Common myeloid progenitor, CD34-positive (primary cell): Measurements from ENCODE around the gene ANGPTL2.
"Not testable (repeated sequence)": the region's sequence is repeated elsewhere in the genome, so short reads cannot be mapped to it uniquely, and the experiment has no call there.

ENCODE experiments used
- CTCF ChIA-PET: fragments of 350-600 bp; sonication (Branson Sonifier 250); formaldehyde crosslinking; loops from one replicate; lab custom pipeline; 2021; ENCODE audit warnings: antibody characterized with exemption; lab: Charles Lee
- POLR2A ChIA-PET: fragments of 350-600 bp; sonication (Branson Sonifier 250); formaldehyde crosslinking; loops from one replicate; lab custom pipeline; 2021; ENCODE audit warnings: antibody characterized with exemption; lab: Charles Lee
- DNase-seq, 3 donors: peaks; one replicate each; pipeline versions ENCODE4 v3.0.0 to v3.0.0-alpha.2; 2013
- H3K27ac ChIP-seq, 2 experiments: 1 replicate in 1 of 2; 2 replicates in 1 of 2; pipeline ENCODE4 v1.7.0; 2013; ENCODE audit warnings: inconsistent platforms in 2 of 2, low read length in 2 of 2, mild to moderate bottlenecking in 2 of 2, low read depth in 1 of 2, moderate library complexity in 1 of 2; ENCODE audit not compliant: severe bottlenecking in 2 of 2, insufficient read depth in 1 of 2, poor library complexity in 1 of 2
- H3K27me3 ChIP-seq, 5 experiments: replicated peaks in 2 of 5; 1 replicate in 3 of 5; 2 replicates in 2 of 5; pipeline versions ENCODE4 v1.6.1 to v1.7.0; 2013; ENCODE audit warnings: low read length in 4 of 5, mild to moderate bottlenecking in 2 of 5, moderate library complexity in 2 of 5, inconsistent platforms in 1 of 5; ENCODE audit not compliant: insufficient read depth in 5 of 5, control insufficient read depth in 4 of 5
- H3K36me3 ChIP-seq, 4 experiments: 1 replicate in 2 of 4; 2 replicates in 2 of 4; pipeline versions ENCODE4 v1.6.1 to v1.7.0; 2013; ENCODE audit warnings: low read length in 3 of 4, control low read depth in 1 of 4, mild to moderate bottlenecking in 1 of 4; ENCODE audit not compliant: control insufficient read depth in 4 of 4, insufficient read depth in 4 of 4
- H3K4me1 ChIP-seq, 4 experiments: 1 replicate in 3 of 4; 2 replicates in 1 of 4; pipeline versions ENCODE4 v1.6.1 to v1.7.1; 2013; ENCODE audit warnings: low read length in 3 of 4, mild to moderate bottlenecking in 3 of 4, control low read depth in 1 of 4, inconsistent platforms in 1 of 4, moderate library complexity in 1 of 4; ENCODE audit not compliant: control insufficient read depth in 4 of 4, insufficient read depth in 4 of 4; ENCODE audit errors: control extremely low read depth in 1 of 4
- H3K4me3 ChIP-seq, 7 experiments: 1 replicate in 4 of 7; 2 replicates in 3 of 7; pipeline versions ENCODE4 v1.5.1 to v1.7.0; 2013; ENCODE audit warnings: mild to moderate bottlenecking in 7 of 7, low read length in 6 of 7, moderate library complexity in 6 of 7, inconsistent platforms in 2 of 7, low read depth in 2 of 7, control low read depth in 1 of 7; ENCODE audit not compliant: insufficient read depth in 4 of 7, control insufficient read depth in 1 of 7; ENCODE audit errors: extremely low read depth in 1 of 7
- H3K9me3 ChIP-seq, 5 experiments: 1 replicate in 4 of 5; 2 replicates in 1 of 5; pipeline versions ENCODE4 v1.6.1 to v1.7.1; 2013; ENCODE audit warnings: low read length in 4 of 5, mild to moderate bottlenecking in 2 of 5, inconsistent platforms in 1 of 5, low read depth in 1 of 5, moderate library complexity in 1 of 5; ENCODE audit not compliant: control insufficient read depth in 4 of 5, insufficient read depth in 2 of 5; ENCODE audit errors: control extremely low read depth in 1 of 5
- WGBS: methylation state at CpG from one replicate; pipeline ENCODE4 v1.1.5; 2013; ENCODE audit not compliant: insufficient coverage; 5-methylcytosine and 5-hydroxymethylcytosine counted together

The ANGPTL2 gene

GRCh38 chr9:127146841-127147240 is 24.4 kb upstream of the ANGPTL2 start:
- POLR2A ChIA-PET, H3K27me3 ChIP-seq, H3K4me1 ChIP-seq, DNase-seq, H3K36me3 ChIP-seq, H3K4me3 ChIP-seq, CTCF ChIA-PET, H3K27ac ChIP-seq, H3K9me3 ChIP-seq: not testable (repeated sequence)

GRCh38 chr9:127144670-127145445 is 22.4 kb upstream of the ANGPTL2 start:
- peaks cover 0 to 2% (median 0%) of the 10 kb centered on the region in 5 experiments for H3K9me3 ChIP-seq
- H3K27ac ChIP-seq: no peak overlapping the region
- DNase-seq: no peak
- 100% methylated on average over 5 of the region's 8 CpGs for WGBS
- POLR2A ChIA-PET: no interaction called here
- no peak overlapping the region for H3K4me3 ChIP-seq
- H3K27me3 ChIP-seq: peaks cover 0 to 4% (median 0%) of the 10 kb centered on the region in 5 experiments
- CTCF ChIA-PET: no interaction called here
- no peaks in the 10 kb centered on the region for H3K4me1 ChIP-seq
- H3K36me3 ChIP-seq: no peaks in the 10 kb centered on the region

GRCh38 chr9:127143920-127144465 is 21.6 kb upstream of the ANGPTL2 start:
- H3K4me1 ChIP-seq: no peaks in the 10 kb centered on the region
- no peak overlapping the region for H3K27ac ChIP-seq
- H3K36me3 ChIP-seq: no peaks in the 10 kb centered on the region
- no peak for DNase-seq
- POLR2A ChIA-PET: no interaction called here
- H3K27me3 ChIP-seq: peaks cover 0 to 4% (median 0%) of the 10 kb centered on the region in 5 experiments
- no peak overlapping the region for H3K4me3 ChIP-seq
- peaks cover 0 to 2% (median 0%) of the 10 kb centered on the region in 5 experiments for H3K9me3 ChIP-seq
- 100% methylated on average over 6 of the region's 8 CpGs for WGBS
- CTCF ChIA-PET: interaction anchor here (0.8 kb wide), 1 partner anchor 25 kb away, joined by 3 read pairs; no protein-coding TSS in a partner anchor

GRCh38 chr9:127142931-127143464 is 20.6 kb upstream of the ANGPTL2 start:
- no peak overlapping the region for H3K4me3 ChIP-seq
- WGBS: no CpG with 5 or more reads among the region's 2 CpGs
- DNase-seq: no peak
- no peak overlapping the region for H3K27ac ChIP-seq
- no peaks in the 10 kb centered on the region for H3K36me3 ChIP-seq
- ChIA-PET CTCF (no interaction called here), POLR2A (no interaction called here)
- H3K4me1 ChIP-seq: no peaks in the 10 kb centered on the region
- H3K9me3 ChIP-seq: peaks cover 0 to 2% (median 0%) of the 10 kb centered on the region in 5 experiments
- peaks cover 0 to 6% (median 0%) of the 10 kb centered on the region in 5 experiments for H3K27me3 ChIP-seq

- ChIA-PET POLR2A (no interaction called here), CTCF (no interaction called here)
- H3K36me3 ChIP-seq: no peaks in the 10 kb centered on the region
- peaks cover 0 to 6% (median 0%) of the 10 kb centered on the region in 5 experiments for H3K27me3 ChIP-seq
- WGBS: 100% methylated on average over 3 of the region's 3 CpGs
- H3K9me3 ChIP-seq: peaks cover 0 to 2% (median 0%) of the 10 kb centered on the region in 5 experiments
- H3K4me1 ChIP-seq: no peaks in the 10 kb centered on the region
- no peak overlapping the region for H3K4me3 ChIP-seq
- H3K27ac ChIP-seq: no peak overlapping the region
- DNase-seq: no peak
Measured at GRCh38 chr9:127142291-127142690, 19.9 kb upstream of the ANGPTL2 start.

- 97% methylated on average over 7 of the region's 9 CpGs for WGBS
- peaks cover 0 to 1% (median 0%) of the 10 kb centered on the region in 5 experiments for H3K9me3 ChIP-seq
- DNase-seq: no peak
- no peak overlapping the region for H3K27ac ChIP-seq
- POLR2A ChIA-PET: no interaction called here
- CTCF ChIA-PET: no interaction called here
- no peaks in the 10 kb centered on the region for H3K36me3 ChIP-seq
- no peaks in the 10 kb centered on the region for H3K4me1 ChIP-seq
- no peak overlapping the region for H3K4me3 ChIP-seq
- H3K27me3 ChIP-seq: peaks cover 0 to 8% (median 0%) of the 10 kb centered on the region in 5 experiments
Measured at GRCh38 chr9:127140842-127141675, 18.6 kb upstream of the ANGPTL2 start.
